ENCODE results near the gene HIVEP2.

GRCh38 chr6:142942238-142942637 is 2.7 kb downstream of the HIVEP2 start:
- TF ChIP-seq CTCF (IDR thresholded peaks at IDR 0.05): no peak
- no peak for TF ChIP-seq EZH2 (IDR thresholded peaks at IDR 0.05; ENCODE audit: borderline replicate concordance, insufficient read depth, low read depth, low read length, poor library complexity, severe bottlenecking)
